ENCODE results near the gene TRMO. TPM values are rescaled to one million over a fixed set of nuclear protein-coding genes. Genes with fewer than 3 reads are reported as not detected.

Gene TRMO
- total and polyA plus RNA-seq, 8 donors, result 5.1 to 9.4 (median 6.5) TPM

GRCh38 chr9:97860451-97861147 is 61.7 kb downstream of the TRMO start:
- DNase-seq, result no peak
- no peak for TF ChIP-seq CTCF (IDR thresholded peaks at IDR 0.05)
- WGBS, 2 donors, result 53 to 61% methylated on average over 10 of the region's 10 CpGs
- no peak overlapping the region for H3K4me3 ChIP-seq
- no peaks in the 10 kb centered on the region for H3K36me3 ChIP-seq
- H3K27ac ChIP-seq, result no peak overlapping the region
- intact Hi-C loops (cut with DNase I), result no loop called here
- FAIRE-seq, result no peak
- ATAC-seq, result no peak
- peaks cover 0 to 7% (median 2%) of the 10 kb centered on the region in 4 donors for H3K27me3 ChIP-seq
- no peaks in the 10 kb centered on the region for H3K9me3 ChIP-seq
- H3K4me1 ChIP-seq, result no peaks in the 10 kb centered on the region

- ATAC-seq (no peak), FAIRE-seq (no peak), DNase-seq (no peak)
- no peaks in the 10 kb centered on the region for H3K4me1 ChIP-seq
- no peaks in the 10 kb centered on the region for H3K36me3 ChIP-seq
- WGBS, 2 donors, result 45 to 67% methylated on average over 2 of the region's 2 CpGs
- H3K4me3 ChIP-seq, result no peak overlapping the region
- no peak for TF ChIP-seq CTCF (IDR thresholded peaks at IDR 0.05)
- no peak overlapping the region for H3K27ac ChIP-seq
- peaks cover 0 to 15% (median 5%) of the 10 kb centered on the region in 4 donors for H3K27me3 ChIP-seq
- intact Hi-C loops (cut with DNase I), result no loop called here
- H3K9me3 ChIP-seq, result no peaks in the 10 kb centered on the region
Measured at GRCh38 chr9:97859346-97859745, 63.0 kb downstream of the TRMO start.

GRCh38 chr9:97858826-97859225 is 63.5 kb downstream of the TRMO start:
- no peak for TF ChIP-seq CTCF (IDR thresholded peaks at IDR 0.05)
- 56 to 77% methylated on average over 1 of the region's 1 CpG for WGBS, 2 donors
- peak in 1 of 6 donors; percentile 18 for DNase-seq
- no peak overlapping the region for H3K4me3 ChIP-seq
- ATAC-seq, result no peak
- intact Hi-C loops (cut with DNase I), result no loop called here
- H3K27ac ChIP-seq, result no peak overlapping the region
- FAIRE-seq, result no peak
- no peaks in the 10 kb centered on the region for H3K36me3 ChIP-seq
- no peaks in the 10 kb centered on the region for H3K4me1 ChIP-seq
- peaks cover 0 to 15% (median 5%) of the 10 kb centered on the region in 4 donors for H3K27me3 ChIP-seq
- no peaks in the 10 kb centered on the region for H3K9me3 ChIP-seq

GRCh38 chr9:97858393-97858713 is 63.9 kb downstream of the TRMO start:
- Histone ChIP-seq H3K4me3 (no peak overlapping the region), H3K4me1 (no peaks in the 10 kb centered on the region), H3K9me3 (no peaks in the 10 kb centered on the region), H3K36me3 (no peaks in the 10 kb centered on the region), H3K27me3 (peaks cover 0 to 15% (median 5%) of the 10 kb centered on the region in 4 donors), H3K27ac (no peak overlapping the region)
- DNase-seq (no peak), FAIRE-seq (no peak), ATAC-seq (no peak)
- intact Hi-C loops (cut with DNase I), result no loop called here
- TF ChIP-seq CTCF (IDR thresholded peaks at IDR 0.05), result no peak
- 26 to 33% methylated on average over 6 of the region's 6 CpGs for WGBS, 2 donors

- 11 to 16% methylated on average over 54 of the region's 54 CpGs for WGBS, 2 donors
- Histone ChIP-seq H3K27me3 (peaks cover 0 to 15% (median 5%) of the 10 kb centered on the region in 4 donors), H3K9me3 (no peaks in the 10 kb centered on the region), H3K27ac (no peak overlapping the region), H3K36me3 (no peaks in the 10 kb centered on the region), H3K4me1 (peaks cover 0 to 5% (median 0%) of the 10 kb centered on the region in 3 donors), H3K4me3 (no peak overlapping the region)
- DNase-seq, result no peak
- no peak for FAIRE-seq
- TF ChIP-seq CTCF (IDR thresholded peaks at IDR 0.05), result no peak
- intact Hi-C loops (cut with DNase I), result no loop called here
- no peak for ATAC-seq
Measured at GRCh38 chr9:97857606-97858392, 64.5 kb downstream of the TRMO start.
